Ishikawa (cell line): ENCODE results near the gene OPCML.

Experiments used
- CREB1 ChIP-seq: IDR thresholded peaks from 2 replicates; pipeline ENCODE4 v1.6.1; 2012; ENCODE audit warnings: low read depth
- EGR1 ChIP-seq: IDR thresholded peaks from 2 replicates; pipeline ENCODE4 v1.6.1; 2012
- EP300 ChIP-seq: IDR thresholded peaks from 2 replicates; pipeline ENCODE4 v1.6.1; 2012; ENCODE audit warnings: borderline replicate concordance
- MAX ChIP-seq: IDR thresholded peaks from 2 replicates; pipeline ENCODE4 v1.6.1; 2012
- NFIC ChIP-seq: IDR thresholded peaks from 2 replicates; pipeline ENCODE4 v1.6.1; 2012
- TAF1 ChIP-seq: IDR thresholded peaks from 2 replicates; pipeline ENCODE4 v1.6.1; 2012; ENCODE audit warnings: low read depth, mild to moderate bottlenecking
- TCF12 ChIP-seq: IDR thresholded peaks from 2 replicates; pipeline ENCODE4 v1.6.1; 2012; ENCODE audit warnings: low read depth
- TEAD4 ChIP-seq: IDR thresholded peaks from 2 replicates; pipeline ENCODE4 v1.6.1; 2012
- YY1 ChIP-seq: IDR thresholded peaks from 2 replicates; pipeline ENCODE4 v1.6.1; 2012; ENCODE audit warnings: low read depth

DNA sequence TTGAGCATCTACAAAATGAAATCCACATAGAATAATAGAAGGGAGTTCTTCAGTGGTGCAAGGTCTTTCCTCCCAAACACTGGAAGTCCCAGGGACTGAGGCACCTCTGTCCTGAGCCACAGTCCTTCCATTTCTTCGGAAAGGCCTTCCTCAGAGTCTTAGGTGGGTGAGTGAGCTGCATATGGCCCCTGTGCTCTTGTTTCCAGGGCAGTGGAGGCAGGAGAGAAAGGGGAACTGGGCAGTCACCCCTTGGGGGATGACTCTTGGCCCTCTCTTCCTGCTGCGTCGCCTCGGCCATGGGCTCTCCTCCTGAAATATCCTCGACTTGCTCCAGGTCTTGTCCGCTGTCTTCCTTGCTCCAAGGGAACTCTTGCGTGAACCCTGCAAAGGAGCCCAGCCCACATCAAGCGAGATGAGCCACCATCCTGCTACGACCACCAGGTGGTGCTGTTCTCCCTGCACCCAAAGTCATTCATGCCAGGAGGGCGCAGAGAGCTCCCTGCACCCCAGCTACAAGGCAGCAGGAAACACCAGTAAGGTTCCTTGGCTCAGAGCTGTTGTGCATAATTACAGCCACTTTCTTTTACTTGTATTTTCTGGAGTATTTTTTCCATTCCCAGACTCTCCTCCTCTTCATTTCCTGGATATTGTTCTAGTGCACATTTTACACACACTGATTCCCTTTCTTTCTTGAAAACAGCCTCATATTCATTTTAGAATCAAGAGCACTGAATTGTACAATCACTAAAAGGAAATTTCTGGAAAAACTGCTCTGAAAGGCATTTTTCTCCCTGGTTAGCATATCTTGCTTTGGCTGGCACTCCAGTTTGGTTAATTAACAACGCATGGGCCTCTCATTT is 397.8 kb downstream of the OPCML start:
- TF ChIP-seq TEAD4: no peak
- no peak for TF ChIP-seq EP300
- TF ChIP-seq TCF12: no peak
- TF ChIP-seq YY1: no peak
- TF ChIP-seq CREB1: no peak
- TF ChIP-seq TAF1: no peak
- TF ChIP-seq NFIC: no peak
- TF ChIP-seq MAX: no peak
- no peak for TF ChIP-seq EGR1
